Measurements from ENCODE around the gene MYOD1.

MYOD1 gene

GRCh38 chr11:17734418-17734911 is 15.1 kb downstream of the MYOD1 start, which contains the start of gene KCNC1:
KCNC1 (plus strand) TSS chr11:17734781; CDS start chr11:17736003, 1,222 bp downstream.
- DNase-seq (ENCODE audit: low read depth in 2 of 2, low spot score in 1 of 2) = no peak

- no peak for DNase-seq (ENCODE audit: low read depth in 2 of 2, low spot score in 1 of 2)
These were observed 15.8 kb downstream of the MYOD1 start for GRCh38 chr11:17734986-17735817.

GRCh38 chr11:17735818-17736578 is 16.6 kb downstream of the MYOD1 start:
- no peak for DNase-seq (ENCODE audit: low read depth in 2 of 2, low spot score in 1 of 2)

- DNase-seq (ENCODE audit: low read depth in 2 of 2, low spot score in 1 of 2) = no peak
These were observed 17.2 kb downstream of the MYOD1 start for GRCh38 chr11:17736579-17736893.

GRCh38 chr11:17736930-17737817 is 17.8 kb downstream of the MYOD1 start:
- no peak for DNase-seq (ENCODE audit: low read depth in 2 of 2, low spot score in 1 of 2)

- no peak for DNase-seq (ENCODE audit: low read depth in 2 of 2, low spot score in 1 of 2)
These were observed 19.0 kb downstream of the MYOD1 start for GRCh38 chr11:17738151-17738973.

GRCh38 chr11:17739945-17740338 is 20.6 kb downstream of the MYOD1 start:
- DNase-seq (ENCODE audit: low read depth in 2 of 2, low spot score in 1 of 2) = no peak

GRCh38 chr11:17740649-17741235 is 21.4 kb downstream of the MYOD1 start:
- no peak for DNase-seq (ENCODE audit: low read depth in 2 of 2, low spot score in 1 of 2)

GRCh38 chr11:17741487-17741886 is 22.1 kb downstream of the MYOD1 start:
- DNase-seq (ENCODE audit: low read depth in 2 of 2, low spot score in 1 of 2) = no peak

- DNase-seq (ENCODE audit: low read depth in 2 of 2, low spot score in 1 of 2) = no peak
These were observed 22.6 kb downstream of the MYOD1 start for GRCh38 chr11:17742019-17742418.

GRCh38 chr11:17743026-17743807 is 23.8 kb downstream of the MYOD1 start:
- DNase-seq (ENCODE audit: low read depth in 2 of 2, low spot score in 1 of 2) = no peak

- DNase-seq (ENCODE audit: low read depth in 2 of 2, low spot score in 1 of 2) = no peak
These were observed 24.4 kb downstream of the MYOD1 start for GRCh38 chr11:17743808-17744119.

- DNase-seq (ENCODE audit: low read depth in 2 of 2, low spot score in 1 of 2) = no peak
These were observed 25.0 kb downstream of the MYOD1 start for GRCh38 chr11:17744151-17744940.

- DNase-seq (ENCODE audit: low read depth in 2 of 2, low spot score in 1 of 2) = no peak
These were observed 25.8 kb downstream of the MYOD1 start for GRCh38 chr11:17745023-17745772.

GRCh38 chr11:17746096-17746495 is 26.7 kb downstream of the MYOD1 start:
- no peak for DNase-seq (ENCODE audit: low read depth in 2 of 2, low spot score in 1 of 2)

- DNase-seq (ENCODE audit: low read depth in 2 of 2, low spot score in 1 of 2) = no peak
These were observed 28.0 kb downstream of the MYOD1 start for GRCh38 chr11:17747131-17747955.

GRCh38 chr11:17748044-17748443 is 28.7 kb downstream of the MYOD1 start:
- no peak for DNase-seq (ENCODE audit: low read depth in 2 of 2, low spot score in 1 of 2)
